ENCODE data around the gene FAM24B.
"Not testable (repeated sequence)": the region's sequence is repeated elsewhere in the genome, so short reads cannot be mapped to it uniquely, and the experiment has no call there.

The FAM24B gene

GRCh38 chr10:122879339-122880273, at the start of gene FAM24B:
TSS of gene FAM24B (minus strand) at chr10:122879581. CDS start at chr10:122850515, 29,066 bp downstream.
- peak; percentile 98 for DNase-seq (ENCODE audit: low read depth, low spot score)
- in situ Hi-C loops (cut with HindIII; ENCODE audit: low sequenced_read_pairs): no loop called here
- no peak for TF ChIP-seq CTCF (IDR thresholded peaks at IDR 0.05; ENCODE audit: low read depth, low read length)
- H3K4me3 ChIP-seq (ENCODE audit: low read depth, low read length): peak within 1 kb of the TSS; percentile 64

- DNase-seq (ENCODE audit: low read depth, low spot score): no peak
- in situ Hi-C loops (cut with HindIII; ENCODE audit: low sequenced_read_pairs): no loop called here
- H3K4me3 ChIP-seq (ENCODE audit: low read depth, low read length): no peak overlapping the region
- no peak for TF ChIP-seq CTCF (IDR thresholded peaks at IDR 0.05; ENCODE audit: low read depth, low read length)
These were observed 36.3 kb upstream of the FAM24B start for GRCh38 chr10:122915700-122916099.

GRCh38 chr10:122911889-122912484, 32.6 kb upstream of the FAM24B start:
- in situ Hi-C loops (cut with HindIII; ENCODE audit: low sequenced_read_pairs): no loop called here
- no peak overlapping the region for H3K4me3 ChIP-seq (ENCODE audit: low read depth, low read length)
- DNase-seq (ENCODE audit: low read depth, low spot score): peak; percentile 57
- no peak for TF ChIP-seq CTCF (IDR thresholded peaks at IDR 0.05; ENCODE audit: low read depth, low read length)

GRCh38 chr10:122910310-122910709, 30.9 kb upstream of the FAM24B start, which contains the start of gene FAM24A:
TSS of gene FAM24A (plus strand) at chr10:122910610. CDS start at chr10:122911635, 1,025 bp downstream.
- in situ Hi-C loops (cut with HindIII; ENCODE audit: low sequenced_read_pairs): no loop called here
- no peak for TF ChIP-seq CTCF (IDR thresholded peaks at IDR 0.05; ENCODE audit: low read depth, low read length)
- no peak within 1 kb of the TSS for H3K4me3 ChIP-seq (ENCODE audit: low read depth, low read length)
- DNase-seq (ENCODE audit: low read depth, low spot score): no peak

- H3K4me3 ChIP-seq (ENCODE audit: low read depth, low read length); in situ Hi-C loops (cut with HindIII; ENCODE audit: low sequenced_read_pairs); DNase-seq (ENCODE audit: low read depth, low spot score): not testable (repeated sequence)
These were observed 24.5 kb upstream of the FAM24B start for GRCh38 chr10:122903861-122904260.

GRCh38 chr10:122894261-122894944, 15.0 kb upstream of the FAM24B start:
- no peak overlapping the region for H3K4me3 ChIP-seq (ENCODE audit: low read depth, low read length)
- DNase-seq (ENCODE audit: low read depth, low spot score): no peak
- TF ChIP-seq CTCF (IDR thresholded peaks at IDR 0.05; ENCODE audit: low read depth, low read length): no peak
- in situ Hi-C loops (cut with HindIII; ENCODE audit: low sequenced_read_pairs): no loop called here
